ENCODE data around the gene ROPN1L. TPM values are rescaled to one million over a fixed set of nuclear protein-coding genes. Genes with fewer than 3 reads are reported as not detected.

The ROPN1L gene
- total and polyA plus RNA-seq, 10 of the 15 experiments (the other 5 are each of a cell fraction or from before 2014, with no cell fraction given) = 0.07 to 0.38 (median 0.22) TPM; not detected in 6

DNA sequence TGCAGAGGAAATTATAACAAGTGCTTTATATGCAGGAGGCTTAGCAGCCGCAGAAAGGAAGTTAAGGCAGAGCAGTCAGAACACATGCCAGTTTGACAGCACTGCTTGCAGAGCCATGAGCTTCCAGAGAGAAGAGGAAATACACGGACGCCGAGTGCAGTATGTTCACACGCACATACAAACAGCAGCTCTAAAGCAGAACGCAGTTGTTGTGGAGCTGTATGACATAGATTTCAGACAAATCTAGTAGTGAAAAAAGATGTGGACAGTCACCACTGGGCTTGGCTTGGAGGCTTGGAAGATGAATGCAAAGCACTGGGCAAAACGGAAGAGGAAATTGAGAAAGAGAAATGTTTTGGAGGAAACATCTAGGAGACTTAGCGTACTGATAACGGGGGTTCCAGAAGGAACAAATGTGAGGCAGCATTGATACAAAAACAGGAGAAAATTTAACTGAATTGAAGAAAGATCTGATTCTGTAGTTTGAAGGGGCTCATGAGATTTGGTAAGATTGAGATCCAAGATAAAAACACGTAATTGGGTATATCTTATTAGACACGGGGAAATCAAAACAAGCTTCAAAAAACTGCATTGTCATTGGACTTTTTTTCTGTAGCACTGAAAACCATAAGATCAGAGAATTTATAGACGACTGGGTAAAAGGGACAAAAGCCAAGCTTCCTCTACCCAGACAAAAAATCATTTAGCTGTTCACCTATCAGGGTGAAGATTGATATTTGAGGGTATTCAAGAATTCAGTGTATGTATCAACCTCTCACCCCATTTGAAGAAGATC lies 19.6 kb upstream of the ROPN1L start:
- Histone ChIP-seq H3K4me1 (ENCODE audit: control insufficient read depth, insufficient read depth, low read length) (0 out of 2 replicates have a peak, but pooled peaks cover 3% of the 10 kb centered on the region), H3K27ac (ENCODE audit: control insufficient read depth, insufficient read depth) (no peak overlapping the region), H3K36me3 (ENCODE audit: control insufficient read depth in 2 of 2, insufficient read depth in 2 of 2, low read length in 1 of 2) (peaks cover 12 to 37% of the 10 kb centered on the region in 2 experiments), H3K4me2 (ENCODE audit: control insufficient read depth, insufficient read depth) (no peak overlapping the region), H3K27me3 (replicated peaks in 1 of 2; ENCODE audit: control insufficient read depth in 2 of 2, insufficient read depth in 2 of 2, low read length in 1 of 2) (no peaks in the 10 kb centered on the region), H3K79me2 (ENCODE audit: control insufficient read depth, insufficient read depth, low read length) (no peaks in the 10 kb centered on the region), H3K9me3 (replicated peaks; ENCODE audit: control insufficient read depth, insufficient read depth, low read length) (no peaks in the 10 kb centered on the region), H3K4me3 (no peak overlapping the region), H4K20me1 (ENCODE audit: control insufficient read depth, insufficient read depth) (no peaks in the 10 kb centered on the region), H3K9ac (ENCODE audit: control insufficient read depth, insufficient read depth, low read length) (no peak overlapping the region), H2AFZ (ENCODE audit: control insufficient read depth, low read depth, low read length) (no peak overlapping the region)
- ATAC-seq (no peak), DNase-seq (ENCODE audit: low read depth, low spot score) (no peak), FAIRE-seq (no peak)
- whole genome bisulfite sequencing (ENCODE audit: insufficient coverage, insufficient replicate concordance, low lambda C conversion rate, missing lambda C conversion rate) = 94% methylated on average over 12 of the region's 12 CpGs
- ChIA-PET RAD21 (ENCODE audit: unreplicated experiment) (interaction anchor here (1.5 to 4.4 kb wide), 3 partner anchors 29 to 138 kb away, joined by 4 to 25 read pairs (median 4); partner anchors contain the start of gene MARCHF6), CTCF (interaction anchor here (1.1 to 4.4 kb wide), 5 partner anchors 25 to 171 kb away, joined by 3 to 43 read pairs (median 4); no protein-coding TSS in a partner anchor), POLR2A (no interaction called here), SMC1A (ENCODE audit: uncharacterized antibody, unreplicated experiment) (interaction anchor here (0.8 to 1.7 kb wide), 8 partner anchors 9 to 198 kb away, joined by 3 to 4 read pairs (median 4); no protein-coding TSS in a partner anchor)
- intact Hi-C loops (cut with micrococcal nuclease; ENCODE audit: unreplicated experiment) (no loop called here), in situ Hi-C loops (cut with MboI) (no loop called here)
- TF ChIP-seq SUPT20H (IDR thresholded peaks at IDR 0.05; ENCODE audit: borderline replicate concordance, control insufficient read depth, low read depth, low read length) (no peak), POLR2A (IDR thresholded peaks at IDR 0.05; ENCODE audit: low read depth, low read length) (peak; percentile 22; the same call in 1 of the 2 replicates)
- no TSS peak for BruUV-seq (replicated peaks)

DNA sequence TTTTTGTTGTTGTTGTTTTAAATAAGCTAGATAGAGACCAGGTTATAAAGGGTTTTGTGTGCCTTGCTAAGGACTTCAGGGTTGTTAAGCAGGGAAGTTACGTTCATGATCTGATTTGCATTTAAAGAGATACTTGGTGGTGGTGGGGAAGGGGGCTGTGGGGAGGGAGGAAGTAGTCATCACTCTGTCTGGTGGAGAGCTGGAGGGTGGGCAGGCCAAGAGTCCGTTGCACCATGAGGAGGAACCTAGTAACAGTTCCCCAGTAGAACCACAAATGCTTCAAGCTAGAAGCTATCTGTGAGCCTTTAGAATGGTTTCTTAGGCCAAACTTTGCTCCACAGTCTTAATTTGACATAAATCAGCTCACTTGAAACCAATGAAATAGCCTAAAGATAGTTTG lies 18.7 kb upstream of the ROPN1L start:
- no peak for DNase-seq (ENCODE audit: low read depth, low spot score)
- Histone ChIP-seq H3K4me2 (ENCODE audit: control insufficient read depth, insufficient read depth) (no peak overlapping the region), H3K9ac (ENCODE audit: control insufficient read depth, insufficient read depth, low read length) (no peak overlapping the region), H4K20me1 (ENCODE audit: control insufficient read depth, insufficient read depth) (no peaks in the 10 kb centered on the region), H2AFZ (ENCODE audit: control insufficient read depth, low read depth, low read length) (no peak overlapping the region), H3K27me3 (replicated peaks in 1 of 2; ENCODE audit: control insufficient read depth in 2 of 2, insufficient read depth in 2 of 2, low read length in 1 of 2) (no peaks in the 10 kb centered on the region), H3K4me1 (ENCODE audit: control insufficient read depth, insufficient read depth, low read length) (0 out of 2 replicates have a peak, but pooled peaks cover 3% of the 10 kb centered on the region), H3K36me3 (ENCODE audit: control insufficient read depth in 2 of 2, insufficient read depth in 2 of 2, low read length in 1 of 2) (peaks cover 10 to 33% of the 10 kb centered on the region in 2 experiments), H3K79me2 (ENCODE audit: control insufficient read depth, insufficient read depth, low read length) (no peaks in the 10 kb centered on the region), H3K4me3 (no peak overlapping the region), H3K9me3 (replicated peaks; ENCODE audit: control insufficient read depth, insufficient read depth, low read length) (no peaks in the 10 kb centered on the region), H3K27ac (ENCODE audit: control insufficient read depth, insufficient read depth) (no peak overlapping the region)
- FAIRE-seq = no peak
- ChIA-PET CTCF (interaction anchor here (0.6 to 4.4 kb wide), 12 partner anchors 8 to 924 kb away, joined by 3 to 43 read pairs (median 4); no protein-coding TSS in a partner anchor), POLR2A (interaction anchor here (0.6 kb wide), 1 partner anchor 104 kb away, joined by 3 read pairs; no protein-coding TSS in a partner anchor), SMC1A (ENCODE audit: uncharacterized antibody, unreplicated experiment) (interaction anchor here (0.8 to 2.3 kb wide), 10 partner anchors 9 to 266 kb away, joined by 3 to 13 read pairs (median 4); no protein-coding TSS in a partner anchor), RAD21 (ENCODE audit: unreplicated experiment) (interaction anchor here (1.5 to 4.4 kb wide), 4 partner anchors 30 to 139 kb away, joined by 4 to 25 read pairs (median 4); partner anchors contain the start of gene MARCHF6)
- no peak for ATAC-seq
- 100% methylated on average over 2 of the region's 2 CpGs for WGBS (ENCODE audit: insufficient coverage, insufficient replicate concordance, low lambda C conversion rate, missing lambda C conversion rate)
- in situ Hi-C loops (cut with MboI) = no loop called here
- BruUV-seq (replicated peaks) = no TSS peak
- intact Hi-C loops (cut with micrococcal nuclease; ENCODE audit: unreplicated experiment) = no loop called here
- TF ChIP-seq, protein P1, sequence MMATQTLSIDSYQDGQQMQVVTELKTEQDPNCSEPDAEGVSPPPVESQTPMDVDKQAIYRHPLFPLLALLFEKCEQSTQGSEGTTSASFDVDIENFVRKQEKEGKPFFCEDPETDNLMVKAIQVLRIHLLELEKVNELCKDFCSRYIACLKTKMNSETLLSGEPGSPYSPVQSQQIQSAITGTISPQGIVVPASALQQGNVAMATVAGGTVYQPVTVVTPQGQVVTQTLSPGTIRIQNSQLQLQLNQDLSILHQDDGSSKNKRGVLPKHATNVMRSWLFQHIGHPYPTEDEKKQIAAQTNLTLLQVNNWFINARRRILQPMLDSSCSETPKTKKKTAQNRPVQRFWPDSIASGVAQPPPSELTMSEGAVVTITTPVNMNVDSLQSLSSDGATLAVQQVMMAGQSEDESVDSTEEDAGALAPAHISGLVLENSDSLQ (IDR thresholded peaks at IDR 0.05) = no peak
- TF ChIP-seq POLR2A (IDR thresholded peaks at IDR 0.05; ENCODE audit: low read depth, low read length) = 0 out of 2 replicates have a peak, but pooled peaks have one; percentile 24
- TF ChIP-seq WRNIP1 (IDR thresholded peaks at IDR 0.05; ENCODE audit: borderline replicate concordance, low read depth, low read length) = no peak
- no peak for TF ChIP-seq GATAD2B (conservative IDR thresholded peaks at IDR 0.05; ENCODE audit: low read depth)
- TF ChIP-seq, protein P2, sequence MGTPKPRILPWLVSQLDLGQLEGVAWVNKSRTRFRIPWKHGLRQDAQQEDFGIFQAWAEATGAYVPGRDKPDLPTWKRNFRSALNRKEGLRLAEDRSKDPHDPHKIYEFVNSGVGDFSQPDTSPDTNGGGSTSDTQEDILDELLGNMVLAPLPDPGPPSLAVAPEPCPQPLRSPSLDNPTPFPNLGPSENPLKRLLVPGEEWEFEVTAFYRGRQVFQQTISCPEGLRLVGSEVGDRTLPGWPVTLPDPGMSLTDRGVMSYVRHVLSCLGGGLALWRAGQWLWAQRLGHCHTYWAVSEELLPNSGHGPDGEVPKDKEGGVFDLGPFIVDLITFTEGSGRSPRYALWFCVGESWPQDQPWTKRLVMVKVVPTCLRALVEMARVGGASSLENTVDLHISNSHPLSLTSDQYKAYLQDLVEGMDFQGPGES (IDR thresholded peaks at IDR 0.05) = no peak

All from GM12878 (cell line).